IPS-15b (cell line): ENCODE data around the gene DNASE1L1.

ENCODE experiments used
- H3K27me3 ChIP-seq: one replicate; pipeline ENCODE4 v1.6.1; 2013; ENCODE audit warnings: low read length; ENCODE audit not compliant: control insufficient read depth, insufficient read depth
- H3K36me3 ChIP-seq: one replicate; pipeline ENCODE4 v1.6.1; 2013; ENCODE audit warnings: low read length; ENCODE audit not compliant: control insufficient read depth, insufficient read depth
- H3K4me1 ChIP-seq: one replicate; pipeline ENCODE4 v1.6.1; 2013; ENCODE audit warnings: mild to moderate bottlenecking, low read length; ENCODE audit not compliant: control insufficient read depth, insufficient read depth
- H3K4me3 ChIP-seq: one replicate; pipeline ENCODE4 v1.5.1; 2013; ENCODE audit warnings: low read depth, low read length
- H3K9ac ChIP-seq: one replicate; pipeline ENCODE4 v1.6.1; 2013; ENCODE audit warnings: low read depth, mild to moderate bottlenecking, low read length
- H3K9me3 ChIP-seq: one replicate; pipeline ENCODE4 v1.6.1; 2013; ENCODE audit warnings: mild to moderate bottlenecking, low read length; ENCODE audit not compliant: control insufficient read depth, insufficient read depth

The DNASE1L1 gene

GRCh38 chrX:154383359-154384283 lies 25.4 kb downstream of the DNASE1L1 start:
- no peak overlapping the region for H3K4me3 ChIP-seq
- H3K9ac ChIP-seq = no peak overlapping the region
- peaks cover 4% of the 10 kb centered on the region for H3K36me3 ChIP-seq
- no peaks in the 10 kb centered on the region for H3K27me3 ChIP-seq
- no peaks in the 10 kb centered on the region for H3K4me1 ChIP-seq
- no peaks in the 10 kb centered on the region for H3K9me3 ChIP-seq

GRCh38 chrX:154382483-154383069 lies 26.5 kb downstream of the DNASE1L1 start:
- H3K9ac ChIP-seq = no peak overlapping the region

GRCh38 chrX:154381271-154381670 lies 27.8 kb downstream of the DNASE1L1 start:
- Histone ChIP-seq H3K4me3 (no peak overlapping the region), H3K9ac (no peak overlapping the region)

More at GRCh38 chrX:154382483-154383069, 26.5 kb downstream of the DNASE1L1 start:
- H3K4me3 ChIP-seq = no peak overlapping the region
- H3K9me3 ChIP-seq = no peaks in the 10 kb centered on the region
- H3K4me1 ChIP-seq = no peaks in the 10 kb centered on the region
- H3K36me3 ChIP-seq = peaks cover 4% of the 10 kb centered on the region
- no peaks in the 10 kb centered on the region for H3K27me3 ChIP-seq

GRCh38 chrX:154380787-154381186 lies 28.3 kb downstream of the DNASE1L1 start:
- Histone ChIP-seq H3K9me3 (no peaks in the 10 kb centered on the region), H3K27me3 (no peaks in the 10 kb centered on the region), H3K36me3 (peaks cover 4% of the 10 kb centered on the region), H3K9ac (no peak overlapping the region), H3K4me1 (no peaks in the 10 kb centered on the region), H3K4me3 (peak overlapping the region; percentile 80)

More at GRCh38 chrX:154381271-154381670, 27.8 kb downstream of the DNASE1L1 start:
- Histone ChIP-seq H3K36me3 (peaks cover 4% of the 10 kb centered on the region), H3K4me1 (no peaks in the 10 kb centered on the region), H3K27me3 (no peaks in the 10 kb centered on the region), H3K9me3 (no peaks in the 10 kb centered on the region)

GRCh38 chrX:154380153-154380552 lies 28.9 kb downstream of the DNASE1L1 start:
- no peaks in the 10 kb centered on the region for H3K27me3 ChIP-seq
- peaks cover 4% of the 10 kb centered on the region for H3K36me3 ChIP-seq
- peak overlapping the region; percentile 80 for H3K4me3 ChIP-seq
- peak overlapping the region; percentile 60 for H3K9ac ChIP-seq
- no peaks in the 10 kb centered on the region for H3K9me3 ChIP-seq
- no peaks in the 10 kb centered on the region for H3K4me1 ChIP-seq

- H3K9me3 ChIP-seq = no peaks in the 10 kb centered on the region
- H3K36me3 ChIP-seq = peaks cover 4% of the 10 kb centered on the region
- H3K4me3 ChIP-seq = peak overlapping the region; percentile 80
- H3K4me1 ChIP-seq = no peaks in the 10 kb centered on the region
- no peaks in the 10 kb centered on the region for H3K27me3 ChIP-seq
- peak overlapping the region; percentile 60 for H3K9ac ChIP-seq
Measured at GRCh38 chrX:154379569-154379951, 29.5 kb downstream of the DNASE1L1 start.

GRCh38 chrX:154378799-154379568 lies 30.1 kb downstream of the DNASE1L1 start, which contains the start of gene EMD:
Gene EMD (plus strand): TSS chrX:154379295. CDS start chrX:154379485, 190 bp downstream.
- H3K9me3 ChIP-seq = no peaks in the 10 kb centered on the region

GRCh38 chrX:154378059-154378798 lies 30.8 kb downstream of the DNASE1L1 start:
- H3K4me3 ChIP-seq = peak overlapping the region; percentile 53
- H3K27me3 ChIP-seq = no peaks in the 10 kb centered on the region
- H3K36me3 ChIP-seq = peaks cover 4% of the 10 kb centered on the region
- H3K4me1 ChIP-seq = no peaks in the 10 kb centered on the region
- peak overlapping the region; percentile 24 for H3K9ac ChIP-seq
- no peaks in the 10 kb centered on the region for H3K9me3 ChIP-seq

More at GRCh38 chrX:154378799-154379568, 30.1 kb downstream of the DNASE1L1 start, which contains the start of gene EMD:
- H3K4me3 ChIP-seq = peak within 1 kb of the TSS; percentile 80
- peak within 1 kb of the TSS; percentile 60 for H3K9ac ChIP-seq
- H3K4me1 ChIP-seq = no peaks in the 10 kb centered on the region
- peaks cover 4% of the 10 kb centered on the region for H3K36me3 ChIP-seq
- no peaks in the 10 kb centered on the region for H3K27me3 ChIP-seq

GRCh38 chrX:154376774-154377173 lies 32.3 kb downstream of the DNASE1L1 start:
- no peaks in the 10 kb centered on the region for H3K27me3 ChIP-seq
- H3K9me3 ChIP-seq = no peaks in the 10 kb centered on the region
- H3K4me3 ChIP-seq = no peak overlapping the region
- H3K36me3 ChIP-seq = peaks cover 4% of the 10 kb centered on the region
- H3K4me1 ChIP-seq = no peaks in the 10 kb centered on the region
- no peak overlapping the region for H3K9ac ChIP-seq

- H3K36me3 ChIP-seq = peaks cover 3% of the 10 kb centered on the region
- H3K9me3 ChIP-seq = no peaks in the 10 kb centered on the region
- no peaks in the 10 kb centered on the region for H3K27me3 ChIP-seq
- no peaks in the 10 kb centered on the region for H3K4me1 ChIP-seq
- peak overlapping the region; percentile 35 for H3K4me3 ChIP-seq
- no peak overlapping the region for H3K9ac ChIP-seq
Measured at GRCh38 chrX:154375156-154375504, 33.9 kb downstream of the DNASE1L1 start.
